Measurements from ENCODE around the gene HIVEP3. TPM values are rescaled to one million over a fixed set of nuclear protein-coding genes. Genes with fewer than 3 reads are reported as not detected.

Gene HIVEP3
- total RNA-seq, 6 experiments from 2014 or later: 1.4 to 3.9 (median 2.2) TPM

DNA sequence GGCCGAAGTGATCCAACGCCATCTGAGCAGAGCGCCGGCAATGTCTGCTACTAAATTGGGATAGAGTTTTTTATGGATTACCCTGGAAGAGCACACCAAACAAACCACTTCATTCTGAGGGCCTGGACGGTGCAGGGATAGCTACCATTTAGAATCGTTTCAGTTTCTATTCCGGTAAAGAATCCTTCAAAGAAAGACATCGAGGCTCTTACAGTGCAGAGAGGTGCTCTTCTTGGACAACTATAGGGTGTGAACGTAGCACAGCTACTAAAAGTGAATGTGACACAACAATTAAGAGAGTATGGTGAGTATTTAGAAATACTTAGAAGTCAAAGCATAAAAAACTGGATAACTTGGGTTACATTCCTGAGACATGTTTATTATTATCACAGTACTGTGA, 16.1 kb downstream of the HIVEP3 start:
- 75% methylated on average over 5 of the region's 9 CpGs for WGBS (ENCODE audit: insufficient coverage, low coverage, low lambda C conversion rate, missing lambda C conversion rate)

DNA sequence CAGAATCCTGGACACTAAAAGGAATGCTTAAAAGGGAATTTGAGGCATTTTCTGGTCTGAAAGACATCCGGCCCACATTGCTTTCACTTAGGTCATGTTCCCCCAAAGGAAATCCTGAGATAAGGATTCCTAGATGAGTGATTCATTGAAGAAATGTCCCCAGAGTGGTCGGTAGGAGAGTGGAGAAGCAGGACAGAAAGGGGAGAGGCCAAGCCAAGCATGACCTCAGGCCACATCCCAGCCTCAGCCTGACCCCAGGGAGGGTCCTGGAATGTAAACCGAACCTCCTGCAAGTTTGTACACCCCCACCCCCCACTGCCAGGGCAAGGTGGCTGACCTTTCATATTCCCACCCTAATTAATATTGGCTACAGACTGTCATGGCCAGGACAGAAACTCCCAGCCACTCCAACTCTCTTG, 16.6 kb downstream of the HIVEP3 start:
- no peaks in the 10 kb centered on the region for H3K9me3 ChIP-seq
- TF ChIP-seq, protein P1, sequence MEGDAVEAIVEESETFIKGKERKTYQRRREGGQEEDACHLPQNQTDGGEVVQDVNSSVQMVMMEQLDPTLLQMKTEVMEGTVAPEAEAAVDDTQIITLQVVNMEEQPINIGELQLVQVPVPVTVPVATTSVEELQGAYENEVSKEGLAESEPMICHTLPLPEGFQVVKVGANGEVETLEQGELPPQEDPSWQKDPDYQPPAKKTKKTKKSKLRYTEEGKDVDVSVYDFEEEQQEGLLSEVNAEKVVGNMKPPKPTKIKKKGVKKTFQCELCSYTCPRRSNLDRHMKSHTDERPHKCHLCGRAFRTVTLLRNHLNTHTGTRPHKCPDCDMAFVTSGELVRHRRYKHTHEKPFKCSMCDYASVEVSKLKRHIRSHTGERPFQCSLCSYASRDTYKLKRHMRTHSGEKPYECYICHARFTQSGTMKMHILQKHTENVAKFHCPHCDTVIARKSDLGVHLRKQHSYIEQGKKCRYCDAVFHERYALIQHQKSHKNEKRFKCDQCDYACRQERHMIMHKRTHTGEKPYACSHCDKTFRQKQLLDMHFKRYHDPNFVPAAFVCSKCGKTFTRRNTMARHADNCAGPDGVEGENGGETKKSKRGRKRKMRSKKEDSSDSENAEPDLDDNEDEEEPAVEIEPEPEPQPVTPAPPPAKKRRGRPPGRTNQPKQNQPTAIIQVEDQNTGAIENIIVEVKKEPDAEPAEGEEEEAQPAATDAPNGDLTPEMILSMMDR (IDR thresholded peaks at IDR 0.05): no peak
- no peak for TF ChIP-seq POLR2A (IDR thresholded peaks at IDR 0.05)
- no peaks in the 10 kb centered on the region for H3K4me1 ChIP-seq
- H3K27me3 ChIP-seq: no peaks in the 10 kb centered on the region
- H3K27ac ChIP-seq: peak overlapping the region in 1 of 3 donors; percentile 15
- intact Hi-C loops (cut with DNase I): no loop called here
- no peak overlapping the region for H3K4me3 ChIP-seq
- DNase-seq (no peak), ATAC-seq (peak; percentile 54 to 76 (median 66))
- H3K36me3 ChIP-seq: no peaks in the 10 kb centered on the region
- 17% methylated on average over 1 of the region's 3 CpGs for WGBS (ENCODE audit: insufficient coverage, low coverage, low lambda C conversion rate, missing lambda C conversion rate)

More for the DNA sequence above, 16.1 kb downstream of the HIVEP3 start:
- Histone ChIP-seq H3K4me1 (no peaks in the 10 kb centered on the region), H3K4me3 (no peak overlapping the region), H3K36me3 (no peaks in the 10 kb centered on the region), H3K27me3 (no peaks in the 10 kb centered on the region), H3K27ac (peak overlapping the region in 1 of 3 donors; percentile 15), H3K9me3 (no peaks in the 10 kb centered on the region)
- DNase-seq (no peak), ATAC-seq (no peak)
- intact Hi-C loops (cut with DNase I): no loop called here
- TF ChIP-seq POLR2A (IDR thresholded peaks at IDR 0.05): no peak
- TF ChIP-seq, protein P1 (IDR thresholded peaks at IDR 0.05): no peak

DNA sequence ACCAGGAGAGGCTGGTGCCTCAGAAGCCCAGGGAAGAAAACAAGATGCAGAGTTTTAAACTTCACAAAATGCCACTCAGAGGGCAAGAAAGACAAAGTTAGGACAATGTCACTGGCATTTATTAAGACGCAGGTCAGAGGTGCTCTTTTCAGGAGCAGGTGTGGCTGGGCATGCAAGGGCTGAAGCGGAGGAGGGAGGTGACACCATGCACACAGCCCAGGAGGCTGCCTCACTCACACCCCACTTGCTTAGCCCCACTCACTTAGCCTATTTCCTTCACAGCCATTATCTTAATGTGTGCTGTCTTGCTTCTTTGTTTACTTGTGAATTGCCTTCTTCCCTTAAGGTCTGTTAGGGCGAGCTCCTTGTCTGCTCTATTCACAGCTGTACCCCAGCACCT, 17.2 kb downstream of the HIVEP3 start:
- ATAC-seq (peak in 2 of 4 donors; percentile 10 to 21), DNase-seq (no peak)
- 64% methylated on average over 3 of the region's 3 CpGs for WGBS (ENCODE audit: insufficient coverage, low coverage, low lambda C conversion rate, missing lambda C conversion rate)
- H3K9me3 ChIP-seq: no peaks in the 10 kb centered on the region
- H3K27ac ChIP-seq: no peak overlapping the region
- no peaks in the 10 kb centered on the region for H3K36me3 ChIP-seq
- TF ChIP-seq POLR2A (IDR thresholded peaks at IDR 0.05): no peak
- TF ChIP-seq, protein P1 (IDR thresholded peaks at IDR 0.05): no peak
- H3K4me1 ChIP-seq: no peaks in the 10 kb centered on the region
- H3K4me3 ChIP-seq: no peak overlapping the region
- H3K27me3 ChIP-seq: no peaks in the 10 kb centered on the region
- intact Hi-C loops (cut with DNase I): no loop called here

DNA sequence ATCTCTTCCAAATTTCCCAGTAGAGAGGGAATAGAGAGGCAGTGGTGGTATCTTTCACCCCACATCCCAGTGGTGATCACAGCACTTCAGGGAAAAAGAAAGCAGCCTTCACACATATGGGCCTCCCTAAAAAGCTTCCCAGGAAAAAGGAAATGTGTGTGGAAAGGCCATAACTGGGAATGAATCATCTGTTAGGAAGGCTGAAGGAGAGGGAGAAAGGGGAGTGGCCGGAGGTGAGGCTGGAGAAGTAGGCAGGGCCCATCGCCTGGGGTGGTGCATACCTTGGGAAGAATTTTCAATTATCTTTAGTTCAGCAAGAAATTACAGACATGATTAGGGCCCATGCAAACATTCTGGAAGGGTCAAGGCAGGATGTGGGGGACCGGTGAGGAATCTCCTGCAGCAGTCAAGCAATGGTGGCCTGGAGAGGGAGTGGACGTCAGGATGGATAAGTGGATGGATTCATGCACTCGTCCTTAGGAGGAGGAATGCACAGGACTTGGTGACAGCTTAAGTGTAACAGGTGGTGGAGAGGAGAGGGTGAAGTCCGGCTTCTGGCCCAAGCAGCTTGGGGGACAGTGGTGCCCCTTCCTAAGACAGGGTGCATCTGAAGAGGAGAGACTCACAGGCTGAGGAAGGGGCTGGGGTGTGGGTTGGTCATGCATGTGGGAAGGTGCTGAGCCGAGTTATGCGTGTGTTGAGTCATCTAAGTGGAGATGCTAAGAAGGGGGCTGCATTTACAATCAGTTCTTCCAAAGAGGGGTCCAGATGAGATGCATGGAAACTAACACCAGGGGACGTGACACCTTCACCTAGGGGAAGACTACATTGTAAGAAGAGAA, 17.9 kb downstream of the HIVEP3 start:
- ATAC-seq (peak in 1 of 4 donors; percentile 29), DNase-seq (no peak)
- intact Hi-C loops (cut with DNase I): no loop called here
- Histone ChIP-seq H3K4me3 (no peak overlapping the region), H3K27me3 (no peaks in the 10 kb centered on the region), H3K4me1 (no peaks in the 10 kb centered on the region), H3K9me3 (no peaks in the 10 kb centered on the region), H3K27ac (no peak overlapping the region), H3K36me3 (no peaks in the 10 kb centered on the region)
- 78% methylated on average over 7 of the region's 9 CpGs for WGBS (ENCODE audit: insufficient coverage, low coverage, low lambda C conversion rate, missing lambda C conversion rate)
- no peak for TF ChIP-seq POLR2A (IDR thresholded peaks at IDR 0.05)
- TF ChIP-seq, protein P1 (IDR thresholded peaks at IDR 0.05): no peak

Data from right lobe of liver (tissue), 6 donors.